CD4-positive, alpha-beta T cell (primary cell): ENCODE measurements around the gene MYO1D. TPM values are rescaled to one million over a fixed set of nuclear protein-coding genes. Genes with fewer than 3 reads are reported as not detected.

ENCODE experiments used
- ATAC-seq: fragments of 200-7000 bp; cut with Tn5 transposase; one replicate; pipeline ENCODE4 v1.10.0; 2022; ENCODE audit warnings: mild to moderate bottlenecking; ENCODE audit not compliant: poor library complexity
- CTCF ChIA-PET: fragments of 350-600 bp; sonication (Branson Sonifier 250); formaldehyde crosslinking; loops from one replicate; lab custom pipeline; 2021; ENCODE audit warnings: antibody characterized with exemption, inconsistent platforms; lab: Charles Lee
- POLR2A ChIA-PET: fragments of 350-600 bp; sonication (Branson Sonifier 250); formaldehyde crosslinking; loops from one replicate; lab custom pipeline; 2021; ENCODE audit warnings: antibody characterized with exemption, inconsistent platforms; lab: Charles Lee
- DNase-seq, 14 experiments: peaks; one replicate each; pipeline ENCODE4 v3.0.0-alpha.2; 2013 to 2020; ENCODE audit warnings: mixed read lengths in 2 of 14
- H3K27ac ChIP-seq, 2 donors: one replicate each; pipeline versions ENCODE4 v1.5.1 to v1.7.0; 2013; ENCODE audit warnings: low read length in 2 of 2, low read depth in 1 of 2, mild to moderate bottlenecking in 1 of 2
- H3K27me3 ChIP-seq, 2 experiments: 1 replicate in 1 of 2; 2 replicates in 1 of 2; pipeline versions ENCODE4 v1.6.1 to v1.7.0; 2013; ENCODE audit warnings: low read length in 2 of 2, control low read depth in 1 of 2, mild to moderate bottlenecking in 1 of 2, moderate library complexity in 1 of 2; ENCODE audit not compliant: insufficient read depth in 2 of 2, control insufficient read depth in 1 of 2
- H3K36me3 ChIP-seq: one replicate; pipeline ENCODE4 v1.6.1; 2013; ENCODE audit warnings: low read length, control low read depth; ENCODE audit not compliant: insufficient read depth
- H3K4me1 ChIP-seq: one replicate; pipeline ENCODE4 v1.6.1; 2013; ENCODE audit warnings: low read length, control low read depth; ENCODE audit not compliant: insufficient read depth
- H3K4me3 ChIP-seq: one replicate; pipeline ENCODE4 v1.5.1; 2013; ENCODE audit warnings: mild to moderate bottlenecking, low read length, moderate library complexity
- H3K9me3 ChIP-seq, 2 experiments: 1 replicate in 1 of 2; 2 replicates in 1 of 2; pipeline versions ENCODE4 v1.6.1 to v1.7.0; 2013; ENCODE audit warnings: low read length in 2 of 2, mild to moderate bottlenecking in 2 of 2, control low read depth in 1 of 2, moderate library complexity in 1 of 2; ENCODE audit not compliant: control insufficient read depth in 1 of 2, insufficient read depth in 1 of 2
- H3K27ac Mint-ChIP-seq: one replicate; pipeline ENCODE4 v1.8.0; 2020; ENCODE audit warnings: mixed read lengths
- H3K27me3 Mint-ChIP-seq: one replicate; pipeline ENCODE4 v1.8.0; 2021; ENCODE audit warnings: mixed read lengths
- H3K36me3 Mint-ChIP-seq: one replicate; pipeline ENCODE4 v1.8.0; 2021; ENCODE audit warnings: low read depth, mixed read lengths
- H3K4me1 Mint-ChIP-seq: one replicate; pipeline ENCODE4 v1.8.0; 2021; ENCODE audit warnings: low read depth, mixed read lengths
- H3K4me3 Mint-ChIP-seq: one replicate; pipeline ENCODE4 v1.8.0; 2020; ENCODE audit warnings: mild to moderate bottlenecking, mixed read lengths
- H3K9me3 Mint-ChIP-seq: one replicate; pipeline ENCODE4 v1.8.0; 2020; ENCODE audit warnings: mixed read lengths
- intact Hi-C, 2 experiments: fragments of 100-400 bp; cut with DNase I in 1 of 2; cut with micrococcal nuclease in 1 of 2; formaldehyde crosslinking; loops; one replicate each; pipeline versions ENCODE4 v1.15.1 to v1.9.0; 2023 to 2025; cut with DNase I, micrococcal nuclease
- total RNA-seq, 174 experiments: library from RNA in 2 of 174; stranded (reverse) in 2 of 174; gene quantifications; one replicate each; pipeline ENCODE4 v1.2.3 and lab custom pipeline; 2021 to 2026
- TF ChIP-seq, protein P1 (sequence below): fragments of 200-600 bp; IDR thresholded peaks from one replicate; pipeline ENCODE4 v1.8.0; 2022; ENCODE audit warnings: antibody characterized with exemption, mild to moderate bottlenecking

MYO1D gene
- total RNA-seq, 2 experiments from 2014 or later = 5.8 to 6.4 TPM

DNA sequence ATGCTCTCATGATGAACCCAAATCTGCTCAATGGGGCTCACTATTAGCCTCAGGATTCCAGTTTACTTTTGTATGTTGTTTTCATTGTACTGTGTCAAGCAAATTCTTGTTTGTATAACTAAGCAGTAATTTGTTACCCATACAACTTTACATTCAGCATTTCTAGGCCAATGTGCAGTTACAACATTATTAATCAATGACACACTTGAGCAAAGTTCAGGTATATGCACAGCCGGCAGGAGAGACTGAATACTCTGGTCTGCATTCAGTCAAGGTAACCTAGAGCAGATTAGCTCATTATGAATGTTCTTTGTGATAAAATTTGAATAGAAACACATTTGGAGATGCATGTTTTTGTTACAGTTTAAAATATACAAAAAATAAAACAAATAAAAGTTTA is 2.2 kb upstream of the MYO1D start:
- ATAC-seq (no peak), DNase-seq (no peak)
- no peaks in the 10 kb centered on the region for H3K36me3 ChIP-seq
- Mint-ChIP-seq H3K27ac (no peak overlapping the region), H3K4me1 (peaks cover 14% of the 10 kb centered on the region), H3K36me3 (peaks cover 5% of the 10 kb centered on the region), H3K27me3 (peaks cover 10% of the 10 kb centered on the region), H3K9me3 (no peaks in the 10 kb centered on the region), H3K4me3 (no peak overlapping the region)
- POLR2A ChIA-PET = no interaction called here
- CTCF ChIA-PET = interaction anchor here (4.3 kb wide), 1 partner anchor 98 kb away, joined by 79 read pairs; no protein-coding TSS in a partner anchor
- intact Hi-C loops = loop anchor here (5.0 to 10.0 kb wide), 6 partner anchors 357 to 1022 kb away; partner anchors contain the start of genes CDK5R1 (in 2 of the 2), C17orf75 (in 1 of the 2), COPRS (in 1 of the 2) and ZNF207 (in 1 of the 2)
- peaks cover 0 to 4% of the 10 kb centered on the region in 2 experiments for H3K27me3 ChIP-seq
- H3K4me1 ChIP-seq = peaks cover 11% of the 10 kb centered on the region
- no peak overlapping the region for H3K4me3 ChIP-seq
- H3K27ac ChIP-seq = no peak overlapping the region
- H3K9me3 ChIP-seq = no peaks in the 10 kb centered on the region
- TF ChIP-seq, protein P1, sequence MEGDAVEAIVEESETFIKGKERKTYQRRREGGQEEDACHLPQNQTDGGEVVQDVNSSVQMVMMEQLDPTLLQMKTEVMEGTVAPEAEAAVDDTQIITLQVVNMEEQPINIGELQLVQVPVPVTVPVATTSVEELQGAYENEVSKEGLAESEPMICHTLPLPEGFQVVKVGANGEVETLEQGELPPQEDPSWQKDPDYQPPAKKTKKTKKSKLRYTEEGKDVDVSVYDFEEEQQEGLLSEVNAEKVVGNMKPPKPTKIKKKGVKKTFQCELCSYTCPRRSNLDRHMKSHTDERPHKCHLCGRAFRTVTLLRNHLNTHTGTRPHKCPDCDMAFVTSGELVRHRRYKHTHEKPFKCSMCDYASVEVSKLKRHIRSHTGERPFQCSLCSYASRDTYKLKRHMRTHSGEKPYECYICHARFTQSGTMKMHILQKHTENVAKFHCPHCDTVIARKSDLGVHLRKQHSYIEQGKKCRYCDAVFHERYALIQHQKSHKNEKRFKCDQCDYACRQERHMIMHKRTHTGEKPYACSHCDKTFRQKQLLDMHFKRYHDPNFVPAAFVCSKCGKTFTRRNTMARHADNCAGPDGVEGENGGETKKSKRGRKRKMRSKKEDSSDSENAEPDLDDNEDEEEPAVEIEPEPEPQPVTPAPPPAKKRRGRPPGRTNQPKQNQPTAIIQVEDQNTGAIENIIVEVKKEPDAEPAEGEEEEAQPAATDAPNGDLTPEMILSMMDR = no peak

DNA sequence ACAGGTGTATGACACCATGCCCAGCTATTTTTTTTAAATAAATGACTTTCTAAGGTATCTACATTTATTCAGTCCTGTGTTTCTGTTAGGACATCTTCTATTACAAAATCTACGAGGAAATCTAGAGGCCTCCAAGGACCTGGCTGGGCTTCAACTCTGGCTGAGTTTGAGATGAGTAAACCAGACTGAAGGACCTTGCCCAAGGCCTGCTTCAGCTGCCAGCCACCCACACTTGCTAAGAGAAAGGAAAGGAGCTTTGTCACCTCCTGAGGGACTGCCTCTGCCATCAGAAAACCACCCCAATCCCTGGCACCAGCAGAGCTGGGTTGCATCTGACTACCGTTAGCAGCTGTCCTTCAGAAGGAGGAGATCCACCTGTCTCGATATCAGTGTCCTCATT is 1.3 kb upstream of the MYO1D start:
- Mint-ChIP-seq H3K27me3 (peaks cover 5% of the 10 kb centered on the region), H3K27ac (no peak overlapping the region), H3K4me1 (peaks cover 14% of the 10 kb centered on the region), H3K9me3 (no peaks in the 10 kb centered on the region), H3K36me3 (peaks cover 5% of the 10 kb centered on the region), H3K4me3 (peak overlapping the region; percentile 30)
- TF ChIP-seq, protein P1 = no peak
- Histone ChIP-seq H3K4me3 (no peak overlapping the region), H3K36me3 (no peaks in the 10 kb centered on the region), H3K4me1 (peaks cover 11% of the 10 kb centered on the region), H3K27me3 (no peaks in the 10 kb centered on the region), H3K9me3 (no peaks in the 10 kb centered on the region), H3K27ac (no peak overlapping the region)
- peak in 1 of 14 experiments; percentile 14 for DNase-seq
- no peak for ATAC-seq
- ChIA-PET CTCF (interaction anchor here (1.6 to 4.3 kb wide), 6 partner anchors 40 to 434 kb away, joined by 5 to 79 read pairs (median 9); partner anchors contain the start of gene PSMD11), POLR2A (interaction anchor here (1.0 to 2.1 kb wide), 2 partner anchors 78 to 434 kb away, joined by 3 to 7 read pairs; partner anchors contain the start of gene PSMD11)
- intact Hi-C loops = loop anchor here (5.0 to 10.0 kb wide), 6 partner anchors 356 to 1021 kb away; partner anchors contain the start of genes CDK5R1 (in 2 of the 2), C17orf75 (in 1 of the 2), COPRS (in 1 of the 2) and ZNF207 (in 1 of the 2)

DNA sequence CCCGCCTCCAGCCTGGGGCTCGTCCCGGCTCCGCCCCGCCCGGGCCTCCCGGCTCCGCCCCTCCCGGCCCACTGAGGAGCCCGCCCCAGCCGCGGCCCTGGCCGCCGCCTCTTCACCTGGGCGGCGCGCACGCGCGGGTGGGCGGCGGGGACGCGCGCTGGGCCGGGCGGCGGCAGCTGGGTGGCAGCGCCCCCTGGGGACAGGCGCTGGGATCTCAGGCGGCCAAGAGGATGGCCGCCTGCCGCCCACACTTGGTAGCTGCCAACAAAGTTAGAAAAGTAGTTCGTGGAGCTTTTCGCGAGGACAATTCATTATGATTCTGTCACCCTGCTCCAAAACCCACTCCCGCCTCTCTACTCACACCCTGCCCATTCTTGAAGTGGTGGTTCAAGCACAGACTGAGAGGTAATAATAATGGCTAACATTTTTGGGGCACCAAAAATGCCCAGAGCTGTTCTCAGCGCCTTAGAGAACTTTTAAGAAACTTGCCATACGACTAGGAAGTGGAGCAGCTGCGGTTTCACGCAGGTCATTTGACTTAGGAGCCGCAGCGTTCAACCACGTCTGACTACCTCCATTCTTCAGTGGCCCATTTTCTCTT is 340 bp upstream of the MYO1D start:
- H3K27me3 ChIP-seq = no peaks in the 10 kb centered on the region
- CTCF ChIA-PET = interaction anchor here (0.6 to 4.3 kb wide), 45 partner anchors 8 to 527 kb away, joined by 3 to 79 read pairs (median 4); partner anchors contain the start of gene PSMD11

More for the DNA sequence above, 340 bp upstream of the MYO1D start:
- Histone ChIP-seq H3K27ac (peak overlapping the region; percentile 41 to 63), H3K9me3 (no peaks in the 10 kb centered on the region), H3K4me3 (peak overlapping the region; percentile 36), H3K36me3 (no peaks in the 10 kb centered on the region), H3K4me1 (peaks cover 11% of the 10 kb centered on the region)
- intact Hi-C loops = loop anchor here (1.0 to 10.0 kb wide), 8 partner anchors 94 to 1020 kb away; partner anchors contain the start of genes CDK5R1 (in 2 of the 2), C17orf75 (in 1 of the 2), COPRS (in 1 of the 2) and ZNF207 (in 1 of the 2)
- Mint-ChIP-seq H3K4me3 (peak overlapping the region; percentile 92), H3K27ac (peak overlapping the region; percentile 80), H3K27me3 (peaks cover 5% of the 10 kb centered on the region), H3K9me3 (no peaks in the 10 kb centered on the region), H3K4me1 (peaks cover 14% of the 10 kb centered on the region), H3K36me3 (peaks cover 5% of the 10 kb centered on the region)
- DNase-seq (peak; percentile 81 to 98 (median 92)), ATAC-seq (peak; percentile 93)
- TF ChIP-seq, protein P1 = peak; percentile 69
- POLR2A ChIA-PET = interaction anchor here (1.0 to 2.1 kb wide), 7 partner anchors 8 to 433 kb away, joined by 3 to 13 read pairs (median 3); partner anchors contain the start of genes CDK5R1 and PSMD11
